Hepatocyte (in vitro differentiated cells): ENCODE results near the gene STPG1. TPM values are rescaled to one million over a fixed set of nuclear protein-coding genes. Genes with fewer than 3 reads are reported as not detected.

Source experiments
- DNase-seq: peaks from one replicate; pipeline ENCODE4 v3.0.0-alpha.2; 2016; ENCODE audit warnings: low spot score
- H2AFZ ChIP-seq: fragments of 200-600 bp; sonication (generic); 2 replicates; pipeline ENCODE4 v1.6.0; 2016; ENCODE audit warnings: antibody characterized with exemption, mild to moderate bottlenecking
- H3K27ac ChIP-seq: fragments of 200-600 bp; sonication (generic); 2 replicates; pipeline ENCODE4 v1.5.1; 2016; ENCODE audit warnings: mild to moderate bottlenecking
- H3K27me3 ChIP-seq: fragments of 200-600 bp; sonication (generic); 2 replicates; pipeline ENCODE4 v1.6.1; 2016
- H3K36me3 ChIP-seq: fragments of 200-600 bp; sonication (generic); replicated peaks from 2 replicates; pipeline ENCODE4 v1.5.1; 2016; ENCODE audit warnings: low read depth; ENCODE audit not compliant: insufficient read depth
- H3K4me1 ChIP-seq: fragments of 200-600 bp; sonication (generic); 2 replicates; pipeline ENCODE4 v1.5.1; 2016; ENCODE audit warnings: mild to moderate bottlenecking, moderate library complexity; ENCODE audit not compliant: insufficient read depth
- H3K4me2 ChIP-seq: fragments of 200-600 bp; sonication (generic); 2 replicates; pipeline ENCODE4 v1.6.0; 2016
- H3K4me3 ChIP-seq: fragments of 200-600 bp; sonication (generic); 2 replicates; pipeline ENCODE4 v1.5.1; 2016; ENCODE audit warnings: mild to moderate bottlenecking
- H3K79me2 ChIP-seq: fragments of 200-600 bp; sonication (generic); 2 replicates; pipeline ENCODE4 v1.6.0; 2017; ENCODE audit warnings: mild to moderate bottlenecking
- H3K9me2 ChIP-seq: fragments of 200-600 bp; sonication (generic); replicated peaks from 2 replicates; pipeline ENCODE4 v1.6.0; 2017; ENCODE audit warnings: mild to moderate bottlenecking; ENCODE audit not compliant: insufficient read depth
- H3K9me3 ChIP-seq: fragments of 200-600 bp; sonication (generic); 2 replicates; pipeline ENCODE4 v1.5.1; 2016; ENCODE audit warnings: low read depth, mild to moderate bottlenecking
- H4K20me1 ChIP-seq: fragments of 200-600 bp; sonication (generic); 2 replicates; pipeline ENCODE4 v1.6.0; 2016; ENCODE audit warnings: mild to moderate bottlenecking; ENCODE audit not compliant: insufficient read depth, poor library complexity, severe bottlenecking
- EZH2 ChIP-seq: fragments of 200-600 bp; sonication (generic); IDR thresholded peaks from 2 replicates; pipeline ENCODE4 v1.6.1; 2016; ENCODE audit warnings: antibody characterized with exemption, mild to moderate bottlenecking, borderline replicate concordance
- EZH2phosphoT487 ChIP-seq: fragments of 200-600 bp; sonication (generic); IDR thresholded peaks from one replicate; pipeline ENCODE4 v1.6.1; 2018; ENCODE audit warnings: antibody characterized with exemption, mild to moderate bottlenecking, low read depth, moderate library complexity; ENCODE audit not compliant: unreplicated experiment, severe bottlenecking
- WGBS: methylation state at CpG from one replicate; pipeline ENCODE4 v1.1.6; 2016; ENCODE audit warnings: low lambda C conversion rate; ENCODE audit errors: missing lambda C conversion rate; 5-methylcytosine and 5-hydroxymethylcytosine counted together
- polyA plus RNA-seq: library from polyadenylated mRNA; unstranded; fragments of >200 nt; fragmentation: Nextera tagmentation; extraction: Ambion mirVana; gene quantifications from 2 replicates; pipeline ENCODE4 v1.2.1, GENCODE V29; 2016
- total RNA-seq: library from RNA; depleted of rRNA; stranded (reverse); fragments of >200 nt; gene quantifications from 2 replicates; pipeline ENCODE4 v1.2.3, GENCODE V29; 2014
- TF ChIP-seq, protein P1 (sequence below): fragments of 200-600 bp; sonication (generic); IDR thresholded peaks from 2 replicates; pipeline ENCODE4 v1.5.1; 2016; ENCODE audit warnings: antibody characterized with exemption, mild to moderate bottlenecking; ENCODE audit not compliant: poor library complexity

STPG1 gene
- total and polyA plus RNA-seq, 2 experiments from 2014 or later, result 3.5 to 4.3 TPM

GRCh38 chr1:24357038-24357437 is 56.5 kb downstream of the STPG1 start:
- H3K36me3 ChIP-seq, result no peaks in the 10 kb centered on the region
- H3K27ac ChIP-seq, result no peak overlapping the region
- H3K4me2 ChIP-seq, result no peak overlapping the region
- H3K9me2 ChIP-seq, result no peaks in the 10 kb centered on the region
- H3K79me2 ChIP-seq, result no peaks in the 10 kb centered on the region
- H3K9me3 ChIP-seq, result no peaks in the 10 kb centered on the region
- H3K4me1 ChIP-seq, result no peaks in the 10 kb centered on the region
- no peak for DNase-seq
- no peaks in the 10 kb centered on the region for H3K27me3 ChIP-seq
- H3K4me3 ChIP-seq, result no peak overlapping the region
- 90% methylated on average over 7 of the region's 7 CpGs for WGBS
- no peak overlapping the region for H2AFZ ChIP-seq
- H4K20me1 ChIP-seq, result no peaks in the 10 kb centered on the region
- TF ChIP-seq EZH2 (no peak), EZH2phosphoT487 (no peak)
- TF ChIP-seq, protein P1, sequence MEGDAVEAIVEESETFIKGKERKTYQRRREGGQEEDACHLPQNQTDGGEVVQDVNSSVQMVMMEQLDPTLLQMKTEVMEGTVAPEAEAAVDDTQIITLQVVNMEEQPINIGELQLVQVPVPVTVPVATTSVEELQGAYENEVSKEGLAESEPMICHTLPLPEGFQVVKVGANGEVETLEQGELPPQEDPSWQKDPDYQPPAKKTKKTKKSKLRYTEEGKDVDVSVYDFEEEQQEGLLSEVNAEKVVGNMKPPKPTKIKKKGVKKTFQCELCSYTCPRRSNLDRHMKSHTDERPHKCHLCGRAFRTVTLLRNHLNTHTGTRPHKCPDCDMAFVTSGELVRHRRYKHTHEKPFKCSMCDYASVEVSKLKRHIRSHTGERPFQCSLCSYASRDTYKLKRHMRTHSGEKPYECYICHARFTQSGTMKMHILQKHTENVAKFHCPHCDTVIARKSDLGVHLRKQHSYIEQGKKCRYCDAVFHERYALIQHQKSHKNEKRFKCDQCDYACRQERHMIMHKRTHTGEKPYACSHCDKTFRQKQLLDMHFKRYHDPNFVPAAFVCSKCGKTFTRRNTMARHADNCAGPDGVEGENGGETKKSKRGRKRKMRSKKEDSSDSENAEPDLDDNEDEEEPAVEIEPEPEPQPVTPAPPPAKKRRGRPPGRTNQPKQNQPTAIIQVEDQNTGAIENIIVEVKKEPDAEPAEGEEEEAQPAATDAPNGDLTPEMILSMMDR, result no peak

DNA sequence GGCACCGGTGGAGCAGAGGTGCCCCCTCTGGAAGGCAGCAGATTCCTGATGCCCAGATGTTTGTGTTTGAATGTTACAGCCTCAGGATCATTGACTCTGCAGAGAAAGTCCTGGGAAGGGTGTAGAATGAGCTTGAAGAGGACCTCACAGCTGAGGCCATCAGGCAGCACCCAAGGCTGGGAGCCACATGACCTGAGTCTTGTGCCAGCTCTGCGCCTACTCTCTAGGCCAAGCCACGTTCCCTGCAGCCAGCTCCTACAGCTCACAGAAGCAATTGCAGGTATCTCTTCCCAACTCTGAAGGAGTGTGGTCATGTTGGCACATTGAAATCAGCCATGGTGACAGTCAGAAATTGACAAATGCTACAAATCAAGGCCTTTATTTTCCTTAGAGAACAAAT is 58.1 kb downstream of the STPG1 start:
- Histone ChIP-seq H2AFZ (no peak overlapping the region), H3K27ac (no peak overlapping the region), H3K4me3 (no peak overlapping the region), H3K9me3 (no peaks in the 10 kb centered on the region), H3K79me2 (no peaks in the 10 kb centered on the region), H3K4me1 (no peaks in the 10 kb centered on the region), H3K4me2 (no peak overlapping the region), H4K20me1 (no peaks in the 10 kb centered on the region), H3K36me3 (no peaks in the 10 kb centered on the region), H3K27me3 (no peaks in the 10 kb centered on the region), H3K9me2 (no peaks in the 10 kb centered on the region)
- 92% methylated on average over 3 of the region's 3 CpGs for WGBS
- no peak for TF ChIP-seq EZH2phosphoT487
- TF ChIP-seq EZH2, result no peak
- no peak for DNase-seq

GRCh38 chr1:24353292-24353891 is 60.2 kb downstream of the STPG1 start:
- Histone ChIP-seq H2AFZ (no peak overlapping the region), H3K36me3 (no peaks in the 10 kb centered on the region), H4K20me1 (no peaks in the 10 kb centered on the region), H3K79me2 (no peaks in the 10 kb centered on the region), H3K4me2 (no peak overlapping the region), H3K27ac (no peak overlapping the region), H3K9me3 (no peaks in the 10 kb centered on the region), H3K9me2 (no peaks in the 10 kb centered on the region), H3K4me3 (no peak overlapping the region), H3K27me3 (no peaks in the 10 kb centered on the region), H3K4me1 (no peaks in the 10 kb centered on the region)
- WGBS, result 98% methylated on average over 4 of the region's 4 CpGs
- DNase-seq, result no peak
- no peak for TF ChIP-seq EZH2phosphoT487
- TF ChIP-seq, protein P1, result no peak
- TF ChIP-seq EZH2, result no peak

DNA sequence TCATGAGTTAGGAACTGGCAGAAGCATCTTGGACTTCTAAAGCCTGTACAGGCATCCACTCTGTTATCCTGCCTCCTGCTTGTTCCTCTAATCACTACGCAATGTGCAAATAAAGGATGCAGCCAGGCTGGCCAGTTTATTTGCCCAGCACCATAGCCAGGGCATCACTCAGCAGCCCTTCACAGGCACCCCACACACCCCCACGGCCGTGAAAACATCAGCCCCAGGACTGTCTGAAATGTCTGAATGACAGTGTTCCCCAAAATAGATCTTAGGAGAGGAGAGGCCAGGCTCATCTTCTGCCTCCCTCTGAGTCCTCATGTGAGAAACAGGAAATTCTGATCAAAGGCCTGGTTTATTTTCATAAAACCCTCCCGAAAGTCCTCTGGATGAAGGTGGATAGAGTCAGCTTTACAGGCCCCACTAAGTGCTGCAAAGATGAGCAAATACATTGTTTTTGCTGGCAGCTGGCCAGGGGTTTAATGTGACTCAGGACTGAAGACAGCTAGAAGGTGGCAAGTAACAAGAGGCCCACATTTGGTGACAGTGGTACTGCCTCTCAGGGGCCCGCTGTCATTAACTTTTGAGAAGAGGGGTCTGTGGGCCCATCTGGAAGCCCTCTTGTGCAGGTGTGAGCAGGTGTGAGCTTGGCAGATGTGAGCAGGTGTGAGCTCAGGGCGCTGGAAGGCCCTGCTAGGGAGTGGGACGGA is 61.5 kb downstream of the STPG1 start:
- no peaks in the 10 kb centered on the region for H3K79me2 ChIP-seq
- no peaks in the 10 kb centered on the region for H3K9me2 ChIP-seq
- no peak overlapping the region for H3K4me2 ChIP-seq
- H4K20me1 ChIP-seq, result no peaks in the 10 kb centered on the region
- DNase-seq, result peak; percentile 37
- H3K9me3 ChIP-seq, result no peaks in the 10 kb centered on the region
- no peak overlapping the region for H3K27ac ChIP-seq
- H3K36me3 ChIP-seq, result no peaks in the 10 kb centered on the region
- no peaks in the 10 kb centered on the region for H3K27me3 ChIP-seq
- H2AFZ ChIP-seq, result no peak overlapping the region
- TF ChIP-seq, protein P1, result no peak
- WGBS, result 72% methylated on average over 7 of the region's 7 CpGs
- no peak overlapping the region for H3K4me3 ChIP-seq
- H3K4me1 ChIP-seq, result peaks cover 12% of the 10 kb centered on the region
